Fibroblast of mammary gland (primary cell): ENCODE results near the gene BTBD1.

Experiments used
- DNase-seq: peaks from one replicate; pipeline ENCODE4 v3.0.0-alpha.2; 2010; ENCODE audit warnings: low read depth
- H3K4me3 ChIP-seq: 2 replicates; pipeline ENCODE4 v1.5.1; 2011; ENCODE audit warnings: low read depth, mild to moderate bottlenecking, low read length, moderate library complexity; ENCODE audit not compliant: control insufficient read depth
- CTCF ChIP-seq: conservative IDR thresholded peaks from 2 replicates; pipeline ENCODE4 v1.5.1; 2011; ENCODE audit warnings: low read depth, low read length, inconsistent platforms; ENCODE audit not compliant: control insufficient read depth, insufficient read depth

The BTBD1 gene

GRCh38 chr15:83106994-83107840 is 40.2 kb upstream of the BTBD1 start, which contains the start of gene TM6SF1:
Gene TM6SF1, plus strand, starts transcription at chr15:83107645. Its CDS starts 36 bp downstream, at chr15:83107681.
- TF ChIP-seq CTCF = no peak
- no peak for DNase-seq

GRCh38 chr15:83105440-83105839 is 38.4 kb upstream of the BTBD1 start:
- no peak for TF ChIP-seq CTCF

More at GRCh38 chr15:83106994-83107840, 40.2 kb upstream of the BTBD1 start, which contains the start of gene TM6SF1:
- peak within 1 kb of the TSS; percentile 12 for H3K4me3 ChIP-seq

GRCh38 chr15:83104141-83104540 is 37.1 kb upstream of the BTBD1 start:
- TF ChIP-seq CTCF = no peak
- no peak for DNase-seq

More at GRCh38 chr15:83105440-83105839, 38.4 kb upstream of the BTBD1 start:
- H3K4me3 ChIP-seq = no peak overlapping the region
- DNase-seq = no peak

GRCh38 chr15:83102346-83102745 is 35.3 kb upstream of the BTBD1 start:
- no peak for DNase-seq
- TF ChIP-seq CTCF = no peak
- no peak overlapping the region for H3K4me3 ChIP-seq

More at GRCh38 chr15:83104141-83104540, 37.1 kb upstream of the BTBD1 start:
- no peak overlapping the region for H3K4me3 ChIP-seq

GRCh38 chr15:83100097-83100646 is 33.1 kb upstream of the BTBD1 start:
- H3K4me3 ChIP-seq = no peak overlapping the region
- TF ChIP-seq CTCF = no peak
- DNase-seq = no peak

- TF ChIP-seq CTCF = no peak
- no peak for DNase-seq
Observed at GRCh38 chr15:83099290-83099689, 32.2 kb upstream of the BTBD1 start.

More at GRCh38 chr15:83099290-83099689, 32.2 kb upstream of the BTBD1 start:
- H3K4me3 ChIP-seq = no peak overlapping the region
